Renal cortical epithelial cell (primary cell): ENCODE results near the gene DND1. TPM values are rescaled to one million over a fixed set of nuclear protein-coding genes. Genes with fewer than 3 reads are reported as not detected.
"Not testable (repeated sequence)": the region's sequence is repeated elsewhere in the genome, so short reads cannot be mapped to it uniquely, and the experiment has no call there.

ENCODE experiments used
- DNase-seq: peaks from one replicate; pipeline ENCODE4 v3.0.0-alpha.2; 2011; ENCODE audit warnings: low read depth
- total RNA-seq: library from RNA; depleted of rRNA; stranded (reverse); fragments of >200 nt; gene quantifications from 2 replicates; pipeline ENCODE4 v1.2.3, GENCODE V29; 2014

Gene DND1
- total RNA-seq, 1 donor from 2014 or later, result 0.55 TPM

DNA sequence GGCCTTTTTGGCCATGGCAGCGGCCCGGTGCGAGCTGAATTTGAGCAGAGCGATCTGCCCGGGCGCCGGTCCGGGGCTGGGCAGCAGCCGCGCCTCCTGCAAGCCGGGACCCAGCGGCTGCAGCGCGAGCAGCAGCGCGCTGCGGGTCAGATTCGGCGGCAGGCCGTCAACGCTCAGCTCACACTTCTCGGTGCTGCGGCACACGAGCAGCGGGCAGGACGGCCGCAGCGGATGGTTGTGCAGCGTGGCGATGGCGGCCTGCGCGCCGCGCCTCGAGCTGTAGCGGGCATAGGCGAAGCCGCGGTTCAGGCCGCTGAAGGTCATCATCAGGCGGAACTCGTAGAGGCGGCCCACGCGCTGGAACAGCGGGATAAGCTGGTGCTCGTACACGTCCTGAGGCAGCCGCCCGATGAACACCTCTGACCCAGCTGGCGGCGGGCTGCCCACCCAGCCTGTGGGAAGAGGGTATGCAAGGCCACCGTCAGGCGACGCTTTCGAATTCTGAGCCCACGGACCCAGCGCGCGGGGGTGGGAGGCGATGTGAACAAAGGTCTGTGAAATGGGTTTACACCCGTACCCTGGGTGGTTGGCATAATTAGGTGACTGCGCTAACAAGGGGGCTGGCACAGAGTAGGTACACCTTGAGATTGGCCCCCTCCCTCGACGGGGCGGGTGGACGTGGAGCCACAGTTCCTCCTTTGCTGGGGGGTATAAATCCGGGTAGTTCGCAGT, 755 bp downstream of the DND1 start:
- DNase-seq, result no peak

DNA sequence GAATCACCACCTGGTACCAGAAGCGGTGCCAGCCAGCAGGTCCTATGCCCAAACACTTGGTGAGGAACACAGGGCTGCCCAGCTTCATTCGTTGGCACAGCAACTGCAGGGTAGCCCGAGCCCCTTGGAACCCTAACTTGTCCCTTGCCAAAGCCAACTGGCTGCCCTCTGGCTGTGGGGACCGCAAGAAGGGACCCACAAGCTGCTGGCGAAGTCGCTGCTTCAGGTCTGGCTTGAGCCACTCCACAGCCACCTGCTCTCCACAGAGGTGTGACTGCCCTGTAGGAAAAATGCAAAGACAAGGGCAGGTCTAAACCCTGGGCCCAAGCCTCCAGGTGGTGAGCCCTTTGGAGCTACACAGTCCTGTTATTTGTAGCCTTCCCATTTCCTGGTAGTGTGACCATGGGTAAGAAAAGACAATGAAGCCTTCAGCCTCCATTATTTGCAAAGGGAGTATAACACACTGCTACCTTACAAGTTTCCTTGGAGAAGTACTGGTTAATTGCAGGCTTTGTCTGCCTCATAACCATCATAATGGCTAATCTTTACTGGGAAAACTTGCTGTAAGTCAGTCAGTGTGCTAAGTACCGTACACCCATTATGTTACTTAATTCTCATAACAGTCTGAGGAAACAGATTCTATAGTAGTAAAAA, 1.8 kb downstream of the DND1 start:
- DNase-seq, result no peak

DNA sequence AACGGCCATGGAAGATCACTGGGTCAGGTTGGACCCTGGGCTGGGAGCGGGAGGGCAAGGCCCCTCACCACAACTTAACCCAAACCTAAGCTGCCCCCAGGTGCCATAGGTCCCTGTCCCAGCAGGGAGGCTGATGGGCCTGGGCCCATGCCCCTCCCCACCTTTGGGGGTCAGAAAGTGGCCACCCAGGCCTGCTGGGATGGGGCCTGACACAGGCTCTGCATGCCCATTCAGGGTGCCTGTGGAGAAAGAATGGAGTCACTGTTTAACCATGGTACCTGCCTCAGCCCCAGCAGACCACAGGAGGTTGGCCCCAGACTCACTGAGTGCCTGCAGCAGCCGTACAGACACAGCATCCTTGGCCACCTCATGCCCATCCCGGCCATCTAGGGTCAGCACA, 2.3 kb downstream of the DND1 start:
- DNase-seq, result not testable (repeated sequence)

DNA sequence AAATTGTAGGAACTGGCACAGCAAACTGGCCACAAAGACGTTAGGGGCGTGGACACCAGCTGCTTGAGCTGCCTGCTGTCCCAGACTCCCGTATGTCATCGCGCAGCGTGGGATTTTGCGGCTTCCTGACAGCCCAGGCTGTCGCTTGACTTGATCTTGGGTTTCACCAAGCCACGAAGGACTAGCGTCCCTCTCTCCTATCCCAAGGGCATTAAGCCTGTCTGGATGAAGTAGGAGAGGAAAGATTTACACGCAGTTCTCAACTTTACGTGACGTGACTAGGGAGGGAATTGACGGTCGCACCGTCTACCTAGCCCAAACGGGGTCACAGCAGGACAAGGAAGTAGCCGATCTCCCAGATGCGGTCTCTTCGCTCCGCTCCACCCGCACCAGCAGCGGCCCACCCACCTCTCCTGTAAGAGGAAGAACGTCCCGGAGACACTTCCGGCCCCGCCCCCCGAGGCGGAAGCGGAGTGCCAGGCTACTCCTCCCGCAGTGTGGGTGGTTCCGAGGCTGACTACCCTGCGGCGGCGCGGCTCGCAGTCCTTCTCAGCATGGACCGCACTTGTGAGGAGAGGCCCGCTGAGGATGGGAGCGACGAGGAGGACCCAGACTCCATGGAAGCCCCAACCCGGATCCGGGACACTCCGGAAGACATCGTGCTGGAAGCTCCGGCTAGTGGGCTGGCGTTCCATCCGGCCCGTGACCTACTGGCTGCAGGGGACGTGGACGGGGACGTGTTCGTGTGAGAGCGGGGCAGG, 8.8 kb downstream of the DND1 start, which contains the start of gene WDR55:
WDR55 (plus strand) TSS at position 546 of the 761 bp plus-strand sequence; CDS start at position 555, 9 bp downstream.
- DNase-seq, result peak; percentile 86

DNA sequence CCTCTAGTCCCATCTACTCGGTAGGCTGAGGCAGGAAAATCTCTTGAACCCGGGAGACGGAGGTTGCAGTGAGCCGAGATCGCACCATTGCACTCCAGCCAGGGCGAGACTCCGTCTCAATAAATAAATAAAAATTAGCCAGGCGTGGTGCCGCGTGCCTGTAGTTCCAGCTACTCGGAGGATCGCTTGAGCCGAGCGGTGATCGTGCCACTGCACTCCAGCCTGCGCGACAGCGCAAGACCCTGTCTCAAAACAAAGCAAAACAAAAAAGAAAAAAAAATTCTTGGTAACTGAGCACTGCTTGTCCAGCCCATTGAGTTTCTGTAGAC, 9.4 kb downstream of the DND1 start:
- no peak for DNase-seq

DNA sequence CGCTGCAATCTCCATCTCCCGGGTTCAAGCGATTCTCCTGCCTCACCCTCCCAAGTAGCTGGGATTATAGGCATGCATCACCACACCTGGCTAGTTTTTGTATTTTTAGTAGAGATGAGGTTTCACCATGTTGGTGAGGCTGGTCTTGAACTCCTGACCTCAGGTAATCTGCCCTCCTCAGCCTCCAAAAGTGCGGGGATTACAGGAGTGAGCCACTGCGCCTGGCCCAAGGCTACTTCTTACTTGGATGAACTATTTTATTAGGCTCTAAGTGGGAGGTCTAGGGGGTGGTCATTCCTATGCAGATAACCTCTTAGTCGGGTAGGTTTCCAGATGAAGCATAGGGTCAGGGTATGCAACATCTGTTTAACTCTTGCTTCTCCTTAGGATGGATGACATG, 13.0 kb downstream of the DND1 start:
- DNase-seq, result not testable (repeated sequence)

DNA sequence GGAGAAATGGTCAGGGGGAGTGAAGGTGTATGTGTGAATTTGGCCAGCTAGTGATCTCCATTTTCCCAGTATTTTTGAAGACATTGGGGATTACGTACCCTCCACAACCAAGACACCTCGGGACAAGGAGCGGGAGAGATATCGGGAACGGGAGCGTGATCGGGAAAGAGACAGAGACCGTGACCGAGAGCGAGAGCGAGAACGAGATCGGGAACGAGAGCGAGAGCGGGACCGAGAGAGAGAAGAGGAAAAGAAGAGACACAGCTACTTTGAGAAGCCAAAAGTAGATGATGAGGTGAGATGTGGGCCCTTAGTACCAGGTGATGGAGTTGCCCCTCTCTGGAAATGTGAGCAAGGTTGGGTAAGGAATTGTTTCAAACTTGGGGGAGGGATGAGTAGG, 14.5 kb downstream of the DND1 start:
- DNase-seq, result no peak

DNA sequence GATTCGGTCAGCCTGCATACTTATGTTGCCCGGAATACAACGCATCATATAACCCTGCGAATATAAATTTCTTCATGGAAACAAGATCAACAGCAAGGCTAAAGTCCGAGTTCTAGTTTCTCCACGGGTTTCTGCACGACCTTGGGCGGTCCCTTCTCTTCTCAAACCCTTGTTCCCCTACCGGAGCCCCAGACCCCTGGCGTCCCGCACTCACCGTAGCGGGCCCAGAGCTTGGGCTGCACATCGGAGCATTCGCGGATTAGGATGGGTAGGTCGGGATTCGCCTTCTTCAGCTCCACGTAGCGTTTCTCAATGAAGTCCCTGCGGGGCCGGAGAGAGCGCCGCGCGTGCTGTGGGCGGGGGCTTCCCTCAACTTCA, 26.3 kb downstream of the DND1 start:
- no peak for DNase-seq

DNA sequence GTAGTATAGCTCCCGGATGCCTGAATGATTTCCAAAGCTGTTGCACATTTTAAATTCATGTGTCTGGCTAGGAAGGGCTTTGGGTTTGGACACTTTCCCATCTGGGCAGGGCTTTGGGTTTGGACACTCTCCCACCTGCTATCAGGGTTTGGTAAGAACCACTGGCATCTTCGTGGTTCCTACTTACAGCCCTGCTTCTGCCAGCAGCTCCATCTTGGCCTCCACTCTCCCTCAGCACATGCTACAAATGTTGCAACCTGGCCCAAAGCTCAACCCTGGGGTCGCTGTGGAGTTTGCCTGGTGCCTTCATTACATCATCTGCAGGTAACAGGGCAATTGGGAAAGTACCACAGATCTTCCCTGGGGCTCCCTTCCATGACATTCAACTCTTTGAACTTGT, 30.7 kb downstream of the DND1 start:
- peak; percentile 64 for DNase-seq

DNA sequence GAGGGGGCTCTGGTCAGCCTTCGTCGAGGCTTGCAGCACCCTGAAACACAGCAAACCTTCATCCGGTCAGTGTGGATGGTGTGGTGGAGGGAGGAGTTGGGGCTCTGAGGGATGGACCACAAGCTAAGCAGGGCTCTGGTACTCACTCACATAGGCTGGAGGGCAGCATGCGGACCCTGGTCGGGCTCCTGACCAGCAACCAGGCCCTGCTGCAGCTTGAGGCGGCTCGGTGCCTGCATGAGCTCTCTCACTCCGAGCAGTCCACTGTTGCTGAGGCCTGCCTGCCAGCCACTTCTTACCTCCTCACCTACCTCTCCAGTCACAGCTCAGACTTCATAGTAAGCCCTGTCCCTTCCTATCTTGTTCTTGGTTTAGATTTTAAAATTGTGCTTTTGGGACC, 31.7 kb downstream of the DND1 start:
- DNase-seq, result no peak

DNA sequence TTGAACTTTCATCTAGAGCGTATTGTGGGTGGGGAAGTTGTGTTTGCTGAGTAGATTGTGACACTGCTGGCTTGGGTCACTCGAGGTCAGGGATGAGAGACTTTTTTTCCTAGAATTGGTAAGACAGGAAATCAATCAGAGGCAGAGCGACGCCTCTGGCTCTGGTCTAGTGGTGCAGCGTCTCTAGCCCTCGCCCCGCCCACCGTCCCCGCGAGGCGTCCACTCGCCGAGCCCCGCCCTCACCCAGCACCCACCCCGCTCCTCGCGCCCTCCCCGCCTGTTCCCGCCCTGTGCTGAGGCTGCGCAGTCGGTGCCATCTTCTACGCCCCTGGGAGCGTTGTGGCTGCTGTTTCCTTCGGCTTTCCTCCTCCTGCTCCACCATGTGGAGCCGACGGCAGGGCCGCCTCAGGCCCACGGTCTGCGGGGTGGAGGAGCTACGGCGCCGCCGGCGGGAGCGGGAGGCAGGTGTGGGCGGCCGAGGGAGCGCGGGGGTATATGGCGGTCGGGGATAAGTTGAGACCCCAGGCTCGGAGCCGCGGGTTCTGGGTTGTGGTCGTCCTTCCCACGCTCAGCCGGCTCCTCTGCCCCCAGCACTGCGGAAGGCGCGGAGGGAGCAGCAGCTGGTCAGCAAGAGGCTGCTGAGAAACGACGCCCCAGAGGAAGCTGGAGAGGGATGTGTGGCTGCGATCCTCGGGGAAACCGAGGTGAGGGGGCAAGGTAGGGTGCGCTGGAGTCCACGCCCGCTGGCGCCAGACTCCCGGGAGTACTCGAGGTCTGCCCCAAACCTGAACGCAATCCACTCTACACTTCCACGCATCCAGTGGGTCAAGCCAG, 34.0 kb downstream of the DND1 start, which contains the start of gene TMCO6:
TMCO6 (plus strand) TSS at position 304 of the 834 bp plus-strand sequence; CDS start at position 381, 77 bp downstream.
- DNase-seq, result peak; percentile 90

DNA sequence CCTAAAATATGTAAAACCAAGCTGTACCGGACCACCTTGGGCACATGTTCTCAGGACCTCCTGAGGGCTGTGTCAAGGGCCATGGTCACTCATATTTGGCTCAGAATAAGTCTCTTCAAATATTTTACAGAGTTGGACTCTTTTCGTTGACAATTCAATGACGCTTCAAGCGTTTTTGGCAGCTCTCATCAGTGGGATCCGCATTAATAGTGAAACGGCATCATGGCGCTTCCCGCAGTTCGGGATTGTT, 34.6 kb downstream of the DND1 start:
- DNase-seq, result not testable (repeated sequence)

DNA sequence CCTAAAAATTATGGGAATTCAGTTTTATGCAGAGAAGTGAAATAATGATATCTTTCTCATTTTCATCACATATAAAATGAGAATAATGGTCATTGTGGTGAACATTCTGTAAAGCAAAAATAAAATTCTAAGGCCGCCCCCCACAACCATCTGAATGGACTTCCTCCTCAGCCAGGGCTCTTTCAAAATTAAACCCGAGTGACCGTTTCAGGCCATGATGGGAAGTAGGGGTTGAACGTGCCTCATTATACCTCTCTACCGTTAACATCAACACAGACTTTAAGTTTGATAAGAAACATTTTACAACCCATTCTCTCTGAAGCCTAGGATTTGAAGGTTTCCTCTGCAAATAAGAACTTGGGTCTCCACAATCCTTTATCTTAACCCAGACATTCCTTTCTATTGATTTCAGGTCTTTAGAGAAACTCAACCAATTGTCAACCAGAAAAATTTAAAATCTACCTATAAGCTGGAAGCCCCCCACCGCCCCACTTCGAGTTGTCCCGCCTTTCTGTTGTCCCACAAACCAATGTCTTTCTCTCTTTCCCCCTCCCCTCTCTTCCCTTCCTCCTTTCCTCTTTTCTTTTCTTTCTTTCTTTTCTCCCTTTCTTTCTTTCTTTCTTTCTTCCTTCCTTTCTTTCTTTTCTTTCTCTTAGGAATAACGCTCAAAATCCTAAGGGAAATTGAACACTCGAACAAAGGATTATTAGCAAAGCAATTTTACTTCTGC, 35.8 kb downstream of the DND1 start:
- no peak for DNase-seq

DNA sequence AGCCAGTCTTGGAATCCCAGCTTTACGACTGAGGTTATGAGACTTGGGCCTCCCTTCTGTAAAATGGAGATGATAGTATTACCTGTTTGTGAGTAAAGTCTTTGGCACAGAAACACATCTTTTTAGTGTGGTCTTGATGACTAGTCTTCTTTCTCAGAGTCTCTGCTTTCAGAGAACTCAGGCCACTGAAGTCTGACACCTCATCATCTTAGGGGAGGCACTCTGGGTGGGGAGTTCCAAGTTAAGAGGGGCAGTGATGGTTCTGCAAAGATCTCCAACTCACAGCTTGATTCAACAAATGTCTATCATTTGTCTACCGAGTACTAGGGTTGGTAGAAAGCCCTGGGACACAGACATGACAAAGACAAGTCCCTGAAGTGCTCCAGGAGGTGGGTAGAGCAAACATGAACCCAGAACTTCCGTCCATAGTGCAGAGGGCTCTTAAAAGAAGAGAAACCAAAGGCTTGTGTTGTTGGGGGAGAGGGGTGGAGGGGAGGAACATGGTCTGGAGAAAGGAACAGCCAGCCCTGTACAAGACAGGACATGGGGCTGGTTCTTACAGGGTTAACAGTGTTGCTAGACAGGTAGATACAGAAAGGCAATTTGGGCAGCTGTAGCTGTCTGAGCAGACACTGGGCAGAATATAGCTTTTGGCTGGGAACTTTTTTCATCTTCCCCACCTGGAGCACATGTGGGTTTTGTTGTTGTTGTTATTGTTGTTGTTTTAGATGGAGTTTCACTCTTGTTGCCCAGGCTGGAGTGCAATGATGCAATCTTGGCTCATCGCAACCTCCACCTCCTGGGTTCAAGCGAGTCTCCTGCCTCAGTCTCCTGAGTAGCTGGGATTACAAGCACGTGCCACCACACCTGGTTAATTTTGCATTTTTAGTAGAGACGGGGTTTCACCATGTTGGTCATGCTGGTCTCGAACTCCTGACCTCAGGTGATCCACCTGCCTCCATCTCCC, 37.8 kb downstream of the DND1 start:
- DNase-seq, result no peak

DNA sequence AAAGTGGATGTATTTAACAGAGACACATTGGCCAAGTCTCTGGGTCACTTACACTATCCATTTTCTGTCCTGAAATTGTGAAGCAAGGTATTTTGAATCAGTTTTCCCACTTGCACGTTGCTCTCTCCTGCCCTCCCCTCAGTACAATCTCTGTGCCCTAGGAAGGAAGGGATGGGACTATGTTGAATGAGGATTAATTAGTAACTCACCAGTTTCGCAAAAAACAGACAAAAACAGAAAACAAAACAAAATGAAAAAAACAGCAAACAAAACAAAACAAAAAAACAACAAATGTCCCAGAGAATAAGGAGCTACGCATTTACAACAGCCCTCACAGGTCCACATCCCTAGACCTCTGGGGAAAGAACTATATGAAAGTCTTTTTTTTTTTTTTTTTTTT, 39.3 kb downstream of the DND1 start:
- no peak for DNase-seq

DNA sequence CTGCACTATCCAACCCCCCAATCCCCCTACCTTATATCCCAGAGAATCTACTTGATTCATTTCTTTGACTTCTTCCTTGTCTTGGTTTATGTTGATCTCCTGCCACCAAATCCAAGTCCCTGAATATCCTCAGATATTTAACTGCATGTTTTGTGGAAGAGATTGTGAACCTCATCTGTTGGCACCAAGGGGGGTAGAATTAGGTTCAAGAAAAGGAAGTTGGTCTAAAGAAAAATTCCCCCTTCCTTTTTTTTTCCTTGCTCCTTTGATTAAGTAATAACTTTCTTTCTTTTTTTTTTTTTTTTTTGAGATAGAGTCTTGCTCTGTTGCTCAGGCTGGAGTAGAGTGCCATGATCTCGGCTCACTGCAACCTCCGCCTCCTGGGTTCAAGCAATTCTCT, 39.9 kb downstream of the DND1 start:
- no peak for DNase-seq

DNA sequence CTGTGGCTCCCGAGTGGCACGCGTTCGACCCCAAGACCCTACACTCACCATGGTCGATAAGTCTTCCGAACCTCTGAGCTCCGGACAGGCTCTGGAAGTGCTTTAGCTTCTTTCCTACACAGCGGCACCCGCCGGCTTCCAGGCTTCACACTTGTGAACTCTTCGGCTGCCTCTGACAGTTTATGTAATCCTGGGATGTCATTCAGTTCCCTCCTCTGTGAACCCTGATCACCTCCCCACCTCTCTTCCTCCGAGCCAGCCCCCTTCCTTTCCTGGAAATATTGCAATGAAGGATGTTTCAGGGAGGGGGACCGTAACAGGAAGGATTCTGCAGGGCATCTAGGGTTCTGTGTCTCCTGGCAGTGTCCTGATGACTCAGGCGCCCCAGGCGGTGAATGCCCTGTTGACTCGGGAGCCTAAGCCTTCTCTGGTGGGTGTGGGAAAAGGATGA, 40.3 kb downstream of the DND1 start, which contains the start of gene CD14:
CD14 (minus strand) TSS at position 155 of the 451 bp plus-strand sequence; CDS start at position 51, 104 bp downstream.
- DNase-seq, result peak; percentile 49

DNA sequence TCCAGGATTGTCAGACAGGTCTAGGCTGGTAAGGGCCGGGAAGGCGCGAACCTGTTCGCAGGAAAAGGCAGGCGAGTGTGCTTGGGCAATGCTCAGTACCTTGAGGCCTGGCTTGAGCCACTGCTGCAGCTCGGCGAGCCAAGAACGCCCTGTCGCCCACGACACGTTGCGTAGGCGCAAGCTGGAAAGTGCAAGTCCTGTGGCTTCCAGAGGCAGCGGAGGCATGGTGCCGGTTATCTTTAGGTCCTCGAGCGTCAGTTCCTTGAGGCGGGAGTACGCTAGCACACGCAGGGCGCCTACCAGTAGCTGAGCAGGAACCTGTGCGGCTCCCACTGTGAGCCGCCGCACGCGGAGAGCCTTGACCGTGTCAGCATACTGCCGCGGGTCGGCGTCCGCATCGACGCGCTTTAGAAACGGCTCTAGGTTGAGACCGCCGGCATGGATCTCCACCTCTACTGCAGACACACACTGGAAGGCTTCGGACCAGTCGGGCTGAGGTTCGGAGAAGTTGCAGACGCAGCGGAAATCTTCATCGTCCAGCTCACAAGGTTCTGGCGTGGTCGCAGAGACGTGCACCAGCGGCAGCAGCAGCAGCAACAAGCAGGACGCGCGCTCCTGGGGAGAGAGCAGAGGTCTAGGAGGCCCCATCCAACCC, 40.9 kb downstream of the DND1 start:
- DNase-seq, result peak; percentile 23

DNA sequence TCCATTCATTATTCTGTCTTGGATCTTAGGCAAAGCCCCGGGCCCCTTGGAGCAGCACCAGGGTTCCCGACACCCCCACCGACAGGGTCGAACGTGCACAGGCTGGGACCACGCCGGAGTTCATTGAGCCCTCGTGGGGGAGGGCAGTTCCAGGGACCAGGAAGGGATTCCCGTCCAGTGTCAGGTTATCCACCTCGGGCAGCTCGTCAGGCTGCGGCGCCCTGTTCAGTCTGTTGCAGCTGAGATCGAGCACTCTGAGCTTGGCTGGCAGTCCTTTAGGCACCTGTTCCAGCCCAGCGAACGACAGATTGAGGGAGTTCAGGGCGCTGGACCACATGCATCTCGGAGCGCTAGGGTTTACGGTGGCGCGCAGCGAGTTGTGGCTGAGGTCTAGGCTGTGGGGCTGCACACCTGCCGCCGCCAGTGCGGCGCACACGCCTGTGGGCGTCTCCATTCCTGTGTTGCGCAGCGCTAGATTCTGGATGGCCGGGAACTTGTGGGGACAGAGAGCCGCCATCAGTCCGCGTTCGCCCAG, 41.5 kb downstream of the DND1 start:
- no peak for DNase-seq
